HCT116 (cell line): ENCODE measurements around the gene PCDH1.

Experiments
- CEBPB ChIP-seq: IDR thresholded peaks from 2 replicates; pipeline ENCODE4 v1.6.1; 2012; ENCODE audit warnings: low read depth
- CTCF ChIP-seq, 3 experiments: fragments of 200-600 bp in 1 of 3; sonication (generic) in 1 of 3; IDR thresholded peaks in 2 of 3; conservative IDR thresholded peaks in 1 of 3; 2 replicates each; pipeline ENCODE4 v1.5.1; 2012 to 2017; ENCODE audit warnings: low read depth in 2 of 3, low read length in 2 of 3, antibody characterized with exemption in 1 of 3, borderline replicate concordance in 1 of 3, control low read depth in 1 of 3, mild to moderate bottlenecking in 1 of 3, mixed read lengths in 1 of 3, mixed run types in 1 of 3, moderate library complexity in 1 of 3; ENCODE audit not compliant: insufficient read depth in 1 of 3
- EZH2phosphoT487 ChIP-seq: fragments of 200-600 bp; IDR thresholded peaks from 2 replicates; pipeline ENCODE4 v1.6.1; 2018; ENCODE audit warnings: antibody characterized with exemption, borderline replicate concordance
- POLR2A ChIP-seq: IDR thresholded peaks from 2 replicates; pipeline ENCODE4 v1.7.0; 2011; ENCODE audit warnings: borderline replicate concordance; ENCODE audit not compliant: insufficient read depth, insufficient read length; ENCODE audit errors: extremely low read depth
- REST ChIP-seq: IDR thresholded peaks from 2 replicates; pipeline ENCODE4 v1.6.1; 2012; ENCODE audit warnings: low read depth
- SP1 ChIP-seq: IDR thresholded peaks from 2 replicates; pipeline ENCODE4 v1.6.1; 2012; ENCODE audit warnings: low read depth
- SRF ChIP-seq: IDR thresholded peaks from 2 replicates; pipeline ENCODE4 v1.6.1; 2012; ENCODE audit warnings: low read depth
- ZFX ChIP-seq: fragments of 450-650 bp; IDR thresholded peaks from 2 replicates; pipeline ENCODE4 v1.6.1; 2017
- ZNF274 ChIP-seq: fragments of 200-500 bp; sonication (Bioruptor generic); IDR thresholded peaks from 2 replicates; pipeline ENCODE4 v1.6.1; 2014; ENCODE audit warnings: mild to moderate bottlenecking, low read depth, low read length, inconsistent platforms

- TF ChIP-seq CTCF (IDR thresholded peaks at IDR 0.05 in 2 of 3, conservative IDR thresholded peaks at IDR 0.05 in 1 of 3; ENCODE audit: borderline replicate concordance in 1 of 3, insufficient read depth in 1 of 3, low read depth in 2 of 3, low read length in 2 of 3) (no peak), SRF (no peak), POLR2A (no peak), SP1 (no peak), ZFX (no peak), CEBPB (no peak), ZNF274 (no peak), EZH2phosphoT487 (no peak), REST (no peak)
Measured at GRCh38 chr5:141815051-141815795, 63.0 kb downstream of the PCDH1 start.
